Suprapubic skin (tissue), 3 donors: Measurements from ENCODE around the gene CCDC8.

Experiments used
- CTCF ChIP-seq, 2 donors: fragments of 200-600 bp in 1 of 2; fragments of 450-650 bp in 1 of 2; sonication (generic) in 1 of 2; IDR thresholded peaks; one replicate each; pipeline ENCODE4 v1.5.1; 2016 to 2019; ENCODE audit warnings: antibody characterized with exemption in 2 of 2, mild to moderate bottlenecking in 1 of 2, moderate library complexity in 1 of 2
- EP300 ChIP-seq: sonication (generic); formaldehyde crosslinking; IDR thresholded peaks from one replicate; pipeline ENCODE4 v1.6.1; 2017; ENCODE audit warnings: antibody characterized with exemption
- POLR2A ChIP-seq, 2 donors: fragments of 450-650 bp; IDR thresholded peaks; one replicate each; pipeline ENCODE4 v1.6.1; 2017; ENCODE audit warnings: antibody characterized with exemption in 2 of 2, mild to moderate bottlenecking in 2 of 2, moderate library complexity in 2 of 2

- TF ChIP-seq CTCF (IDR thresholded peaks at IDR 0.05) (no peak), POLR2A (IDR thresholded peaks at IDR 0.05) (no peak), EP300 (no peak)
Observed at GRCh38 chr19:46426506-46427162, 13.3 kb upstream of the CCDC8 start.
